Measurements from ENCODE around the gene PARVG. TPM values are rescaled to one million over a fixed set of nuclear protein-coding genes. Genes with fewer than 3 reads are reported as not detected.

Gene PARVG
- total and polyA plus RNA-seq, 9 of the 15 experiments (the other 6 are each of a cell fraction or from before 2014, with no cell fraction given): 0.35 TPM; not detected in 8

DNA sequence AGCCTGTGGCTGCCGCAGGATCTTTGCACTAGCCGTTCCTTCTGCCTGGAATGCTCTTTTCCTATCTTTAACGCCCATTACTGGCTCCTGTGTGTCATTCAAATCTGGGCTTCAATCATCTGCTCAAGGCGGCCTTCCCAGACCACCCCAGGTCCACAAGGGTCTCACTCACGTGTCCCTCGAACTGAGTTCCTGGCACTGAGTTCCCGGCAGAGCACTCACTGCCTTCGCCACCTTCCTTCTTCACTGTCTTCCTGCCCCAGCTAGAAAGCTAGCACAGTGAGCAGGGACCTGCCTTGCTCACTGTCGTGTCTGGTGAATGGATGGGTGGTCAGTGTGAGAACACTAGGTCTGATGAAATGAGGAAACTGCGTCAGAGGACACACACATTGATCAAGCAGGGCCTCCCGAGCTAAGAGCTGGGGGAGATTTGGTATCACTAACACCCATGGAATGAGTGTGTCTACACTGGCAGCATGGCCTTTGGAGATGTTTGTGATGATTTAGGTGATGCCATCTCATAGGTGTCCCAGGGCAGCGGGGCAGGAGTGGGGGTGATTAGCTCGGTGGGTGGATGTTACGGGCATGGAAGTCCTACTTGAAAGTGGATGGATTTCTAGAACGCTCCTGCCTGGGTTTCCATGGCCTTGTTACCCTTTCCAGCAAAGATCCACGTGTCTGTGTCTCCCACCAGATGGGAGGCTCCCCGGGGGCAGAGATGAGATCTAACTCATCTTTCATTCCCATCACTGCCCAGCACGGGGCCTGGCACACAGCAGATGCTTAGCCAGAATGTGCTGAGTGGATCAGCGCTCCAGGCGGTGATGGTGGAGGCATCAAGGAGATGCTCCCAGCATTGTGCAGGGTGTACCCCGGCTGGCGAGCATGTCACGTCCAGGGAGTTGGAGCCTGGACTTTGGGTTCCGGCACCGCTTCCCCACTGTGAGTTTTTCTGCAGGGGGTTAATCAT lies 67.5 kb downstream of the PARVG start (continued):
- TF ChIP-seq ZNF280B (CRISPR knock-in tag; IDR thresholded peaks at IDR 0.05) (no peak), ZNF134 (CRISPR knock-in tag; conservative IDR thresholded peaks at IDR 0.05) (no peak)

DNA sequence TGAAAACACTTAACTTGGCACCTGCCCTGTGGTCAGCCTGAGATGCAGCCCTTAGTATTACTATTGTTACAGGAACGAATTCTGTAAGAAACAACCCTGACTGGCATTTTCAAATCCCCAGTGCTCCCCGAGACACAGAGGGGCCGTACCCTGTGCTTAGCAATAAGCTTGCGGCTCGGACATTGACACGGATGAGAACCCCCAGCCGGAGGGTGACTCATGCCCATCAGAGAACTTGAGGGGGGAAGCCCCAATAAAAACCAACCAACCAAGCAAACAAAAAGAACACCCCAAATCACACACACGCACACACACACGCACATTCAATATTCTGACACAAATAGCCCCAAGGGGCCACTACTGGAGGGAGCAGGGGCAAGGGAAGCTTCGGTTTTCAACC lies 68.2 kb downstream of the PARVG start:
- Histone ChIP-seq H3K4me2 (ENCODE audit: insufficient read depth, low read length) (no peak overlapping the region), H3K27ac (ENCODE audit: extremely low read depth, low read depth, low read length) (no peak overlapping the region), H3K36me3 (ENCODE audit: control insufficient read depth, insufficient read depth, low read length) (no peaks in the 10 kb centered on the region), H3K4me3 (no peak overlapping the region), H2AFZ (ENCODE audit: low read depth, low read length) (no peak overlapping the region), H4K20me1 (replicated peaks; ENCODE audit: control insufficient read depth, insufficient read depth, low read length) (no peaks in the 10 kb centered on the region), H3K4me1 (replicated peaks in 1 of 2; ENCODE audit: control insufficient read depth in 2 of 2, insufficient read depth in 2 of 2, low read length in 2 of 2) (no peaks in the 10 kb centered on the region), H3K9me1 (ENCODE audit: control insufficient read depth, insufficient read depth, low read length) (no peaks in the 10 kb centered on the region), H3K9ac (ENCODE audit: insufficient read depth in 1 of 2, low read depth in 2 of 2, low read length in 2 of 2) (no peak overlapping the region), H3K9me3 (replicated peaks; ENCODE audit: control insufficient read depth, insufficient read depth, low read depth, low read length) (no peaks in the 10 kb centered on the region), H3K79me2 (ENCODE audit: control insufficient read depth, insufficient read depth, low read length) (no peaks in the 10 kb centered on the region), H3K27me3 (ENCODE audit: control insufficient read depth in 2 of 2, insufficient read depth in 2 of 2, low read length in 2 of 2) (no peaks in the 10 kb centered on the region; a peak in 1 of 5 replicates)
- FAIRE-seq: no peak
- DNase-seq (ENCODE audit: extremely low read depth in 1 of 4, low spot score in 3 of 4): no peak
- no peak for ATAC-seq
- in situ Hi-C loops (cut with MboI) (no loop called here), intact Hi-C loops (cut with micrococcal nuclease) (no loop called here)
- BruUV-seq (replicated peaks): no TSS peak
- WGBS (ENCODE audit: insufficient coverage, low coverage, missing lambda C conversion rate): 0% methylated on average over 6 of the region's 10 CpGs
- ChIA-PET CTCF (ENCODE audit: low intra/inter-chr PET ratio) (no interaction called here), POLR2A (no interaction called here)
- TF ChIP-seq MLLT1 (IDR thresholded peaks at IDR 0.05): no peak
- TF ChIP-seq, protein P1, sequence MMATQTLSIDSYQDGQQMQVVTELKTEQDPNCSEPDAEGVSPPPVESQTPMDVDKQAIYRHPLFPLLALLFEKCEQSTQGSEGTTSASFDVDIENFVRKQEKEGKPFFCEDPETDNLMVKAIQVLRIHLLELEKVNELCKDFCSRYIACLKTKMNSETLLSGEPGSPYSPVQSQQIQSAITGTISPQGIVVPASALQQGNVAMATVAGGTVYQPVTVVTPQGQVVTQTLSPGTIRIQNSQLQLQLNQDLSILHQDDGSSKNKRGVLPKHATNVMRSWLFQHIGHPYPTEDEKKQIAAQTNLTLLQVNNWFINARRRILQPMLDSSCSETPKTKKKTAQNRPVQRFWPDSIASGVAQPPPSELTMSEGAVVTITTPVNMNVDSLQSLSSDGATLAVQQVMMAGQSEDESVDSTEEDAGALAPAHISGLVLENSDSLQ (IDR thresholded peaks at IDR 0.05): no peak
- no peak for TF ChIP-seq ZNF830 (CRISPR knock-in tag; IDR thresholded peaks at IDR 0.05)
- TF ChIP-seq RHOXF2B (CRISPR knock-in tag; conservative IDR thresholded peaks at IDR 0.05): no peak
- no peak for TF ChIP-seq BRF1 (IDR thresholded peaks at IDR 0.05; ENCODE audit: borderline replicate concordance, extremely low read depth, insufficient read length)
- TF ChIP-seq, protein P2, sequence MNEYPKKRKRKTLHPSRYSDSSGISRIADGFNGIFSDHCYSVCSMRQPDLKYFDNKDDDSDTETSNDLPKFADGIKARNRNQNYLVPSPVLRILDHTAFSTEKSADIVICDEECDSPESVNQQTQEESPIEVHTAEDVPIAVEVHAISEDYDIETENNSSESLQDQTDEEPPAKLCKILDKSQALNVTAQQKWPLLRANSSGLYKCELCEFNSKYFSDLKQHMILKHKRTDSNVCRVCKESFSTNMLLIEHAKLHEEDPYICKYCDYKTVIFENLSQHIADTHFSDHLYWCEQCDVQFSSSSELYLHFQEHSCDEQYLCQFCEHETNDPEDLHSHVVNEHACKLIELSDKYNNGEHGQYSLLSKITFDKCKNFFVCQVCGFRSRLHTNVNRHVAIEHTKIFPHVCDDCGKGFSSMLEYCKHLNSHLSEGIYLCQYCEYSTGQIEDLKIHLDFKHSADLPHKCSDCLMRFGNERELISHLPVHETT (CRISPR knock-in tag; conservative IDR thresholded peaks at IDR 0.05 in 1 of 2, IDR thresholded peaks at IDR 0.05 in 1 of 2): no peak
- TF ChIP-seq MEIS2 (IDR thresholded peaks at IDR 0.05; ENCODE audit: partially characterized antibody): no peak
- no peak for TF ChIP-seq CBX2 (IDR thresholded peaks at IDR 0.05; ENCODE audit: insufficient read depth, low read length, poor library complexity, severe bottlenecking)
- TF ChIP-seq BCOR (IDR thresholded peaks at IDR 0.05): no peak
- TF ChIP-seq GABPB2 (CRISPR knock-in tag; conservative IDR thresholded peaks at IDR 0.05): no peak
- TF ChIP-seq MTF1 (CRISPR knock-in tag; IDR thresholded peaks at IDR 0.05; ENCODE audit: borderline replicate concordance): no peak
- TF ChIP-seq HMG20B (CRISPR knock-in tag; IDR thresholded peaks at IDR 0.05): no peak

All from K562 (cell line).